ENCODE measurements around the gene KIAA0825.

GRCh38 chr5:94415798-94416197 is 202.6 kb downstream of the KIAA0825 start:
- TF ChIP-seq CTCF (conservative IDR thresholded peaks at IDR 0.05), result no peak
- TF ChIP-seq EZH2 (IDR thresholded peaks at IDR 0.05; ENCODE audit: low read depth), result no peak
